GM21381 (cell line): ENCODE data around the gene TBC1D13.

Source experiments
- ATAC-seq: cut with Tn5 transposase; IDR thresholded peaks from one replicate; pipeline ENCODE4 v1.9.1; 2021; ENCODE audit warnings: mild to moderate bottlenecking, moderate library complexity; ENCODE audit not compliant: unreplicated experiment

TBC1D13 gene

DNA sequence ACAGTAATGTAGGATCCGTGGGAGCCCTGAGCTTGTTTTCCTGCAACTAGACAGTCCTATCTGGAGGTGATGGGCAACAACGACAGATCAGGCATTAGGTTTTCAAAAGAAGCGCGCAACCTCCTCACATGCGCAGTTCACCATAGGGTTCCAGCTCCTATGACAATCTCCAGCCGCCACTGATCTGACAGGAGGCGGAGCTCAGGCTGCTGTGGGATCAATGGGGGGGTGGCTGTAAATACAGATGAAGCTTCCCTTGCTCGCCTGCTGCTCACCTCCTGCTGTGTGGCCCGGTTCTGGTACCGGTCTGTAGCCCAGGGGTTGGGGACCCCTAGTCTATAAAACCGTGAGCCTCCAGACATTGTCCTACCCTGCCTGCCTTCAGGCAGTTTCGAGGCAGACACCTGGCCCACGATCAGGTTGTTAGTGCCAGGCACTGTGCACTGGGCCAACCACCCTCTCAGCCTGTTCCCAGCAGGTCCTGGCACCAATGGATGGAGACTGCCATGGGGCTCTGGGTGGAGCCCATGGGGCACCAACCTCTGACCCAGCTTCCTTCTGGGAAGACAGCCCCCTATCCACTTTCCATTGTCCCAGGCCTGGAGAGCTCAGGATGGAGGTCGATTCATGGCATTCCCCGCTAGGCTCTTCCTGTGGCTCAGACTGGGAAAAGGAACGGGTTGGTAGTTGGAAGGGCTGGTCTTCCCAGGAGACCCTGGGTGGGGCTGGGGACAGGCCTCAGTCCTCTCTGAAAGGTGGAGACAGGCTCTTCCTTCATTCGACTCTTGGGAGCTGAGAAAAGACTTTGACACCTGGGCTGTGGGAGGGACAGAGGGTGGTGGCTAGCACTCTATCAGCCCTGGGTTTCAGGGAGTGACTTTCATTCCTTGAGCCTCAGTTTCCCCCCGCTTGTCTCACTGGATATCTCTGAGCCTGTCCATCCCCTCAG lies 32.9 kb downstream of the TBC1D13 start:
- ATAC-seq: no peak

DNA sequence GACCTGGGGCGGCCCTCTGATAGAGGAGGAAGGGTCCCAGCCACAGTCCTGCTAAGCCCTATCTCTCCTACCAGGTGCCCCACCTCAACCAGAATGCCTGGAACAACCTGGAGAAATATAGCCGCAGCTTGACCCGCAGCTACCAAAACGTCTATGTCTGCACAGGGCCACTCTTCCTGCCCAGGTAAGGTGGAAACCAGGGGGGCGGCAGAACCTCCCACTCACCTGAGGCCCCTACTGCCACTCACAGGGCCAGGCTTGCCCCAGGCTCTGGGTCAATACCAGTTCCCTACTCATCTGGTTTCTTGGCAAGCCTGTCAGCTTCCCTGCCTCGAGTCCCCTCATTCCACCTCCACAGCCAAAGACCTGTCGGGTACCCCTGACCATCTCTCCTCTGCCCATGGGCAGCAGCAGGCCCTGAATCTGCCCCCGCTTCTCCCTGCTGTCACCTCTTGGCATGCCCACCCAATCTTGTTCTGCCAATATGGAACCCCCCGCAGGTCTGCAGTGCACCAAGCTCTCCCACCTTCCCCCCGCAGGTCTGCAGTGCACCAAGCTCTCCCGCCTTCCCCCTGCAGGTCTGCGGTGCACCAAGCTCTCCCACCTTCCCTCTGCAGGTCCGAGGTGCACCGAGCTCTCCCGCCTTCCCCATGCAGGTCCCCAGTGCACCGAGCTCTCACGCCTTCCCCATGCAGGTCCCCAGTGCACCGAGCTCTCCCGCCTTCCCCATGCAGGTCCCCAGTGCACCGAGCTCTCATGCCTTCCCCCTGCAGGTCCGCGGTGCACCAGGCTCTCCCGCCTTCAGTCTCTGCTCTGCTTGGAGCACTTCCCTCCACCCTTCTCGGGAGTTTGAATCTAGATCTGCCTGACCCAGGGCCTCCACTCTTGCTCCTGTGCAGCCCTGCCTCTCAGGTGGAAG lies 33.9 kb downstream of the TBC1D13 start:
- ATAC-seq: no peak

DNA sequence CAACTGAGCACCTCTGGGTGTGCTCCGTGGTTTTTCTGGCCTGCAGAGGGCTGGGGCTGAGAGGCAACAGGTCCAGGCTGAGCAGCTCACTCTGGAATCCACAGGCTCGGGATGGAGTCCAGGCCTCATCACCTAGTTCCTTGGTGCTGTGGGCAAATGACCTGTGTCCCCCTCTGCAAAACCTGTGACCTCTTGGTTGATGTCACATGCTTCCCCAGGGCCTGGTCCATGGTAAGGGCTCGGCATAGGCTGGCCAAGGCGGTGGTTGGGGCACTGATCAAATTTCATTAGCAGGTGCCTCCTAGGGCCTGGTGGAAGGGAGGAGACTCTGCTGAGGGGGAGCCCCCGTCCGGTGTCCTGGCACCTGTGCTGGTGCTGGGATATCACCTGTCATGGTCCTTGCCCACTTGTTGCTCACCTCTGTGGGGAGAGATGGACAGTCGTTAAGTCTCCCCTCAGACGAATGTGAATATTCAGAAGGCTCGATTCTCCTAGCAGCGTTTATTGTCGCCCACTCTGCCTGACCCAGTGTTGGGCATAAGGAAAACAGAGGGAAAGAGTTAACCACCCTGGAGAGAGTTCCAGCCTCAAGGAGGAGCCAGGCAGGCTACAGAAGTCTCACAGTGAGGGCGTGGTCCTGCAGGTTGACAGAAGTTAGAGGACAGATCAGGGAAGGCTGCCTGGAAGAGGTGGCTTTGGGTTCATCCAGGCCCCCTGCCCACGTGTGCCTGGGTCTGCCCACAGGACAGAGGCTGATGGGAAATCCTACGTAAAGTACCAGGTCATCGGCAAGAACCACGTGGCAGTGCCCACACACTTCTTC lies 34.7 kb downstream of the TBC1D13 start:
- no peak for ATAC-seq

DNA sequence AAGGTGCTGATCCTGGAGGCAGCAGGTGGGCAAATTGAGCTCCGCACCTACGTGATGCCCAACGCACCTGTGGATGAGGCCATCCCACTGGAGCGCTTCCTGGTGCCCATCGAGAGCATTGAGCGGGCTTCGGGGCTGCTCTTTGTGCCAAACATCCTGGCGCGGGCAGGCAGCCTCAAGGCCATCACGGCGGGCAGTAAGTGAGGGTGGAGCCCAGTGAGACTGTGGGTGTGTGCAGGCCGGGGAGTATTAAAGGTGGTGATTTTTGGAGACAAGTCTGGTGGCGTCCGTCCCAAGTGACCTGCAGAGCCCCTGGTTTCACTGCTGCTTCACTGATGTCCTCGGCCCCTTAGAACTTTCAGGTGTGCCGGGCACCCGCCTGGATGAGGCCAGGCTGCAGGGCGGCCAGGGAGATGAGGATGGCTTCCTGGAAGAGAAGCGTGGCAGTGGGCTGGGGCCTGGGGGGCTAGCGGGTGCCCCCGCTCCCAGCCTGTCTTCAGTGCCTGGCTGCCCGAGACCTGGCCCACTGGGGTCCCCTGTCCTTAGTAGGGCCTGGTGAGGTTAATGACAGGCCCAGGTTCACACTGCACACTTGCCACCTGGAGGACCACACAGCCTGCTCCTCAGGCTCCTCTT lies 35.5 kb downstream of the TBC1D13 start:
- ATAC-seq: no peak

DNA sequence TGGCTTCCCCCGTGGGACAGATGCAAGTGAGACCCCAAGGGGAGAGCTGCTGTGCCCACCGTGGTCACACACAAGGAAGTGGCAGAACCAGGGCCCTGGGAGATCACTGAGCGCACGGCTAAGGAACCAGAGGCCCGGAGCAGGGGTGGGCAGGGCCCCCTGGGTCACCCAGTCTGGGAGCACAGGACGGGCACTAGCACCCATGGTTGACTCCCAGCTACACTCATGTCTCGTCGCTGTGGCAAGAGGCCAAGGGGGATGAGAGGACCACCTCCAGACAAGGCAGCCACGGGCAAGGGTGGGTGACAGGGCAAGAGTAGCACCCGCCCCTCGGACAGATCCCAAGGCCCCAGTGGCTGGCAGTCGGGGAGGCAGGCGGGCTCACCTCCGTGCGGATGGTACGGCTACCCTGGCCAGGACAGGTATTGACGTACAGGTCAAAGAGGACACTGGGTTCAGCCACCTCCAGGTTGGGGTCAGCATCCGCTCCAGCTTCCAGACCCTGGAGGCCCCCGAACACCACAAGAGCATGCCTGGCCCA lies 36.4 kb downstream of the TBC1D13 start:
- ATAC-seq: no peak

DNA sequence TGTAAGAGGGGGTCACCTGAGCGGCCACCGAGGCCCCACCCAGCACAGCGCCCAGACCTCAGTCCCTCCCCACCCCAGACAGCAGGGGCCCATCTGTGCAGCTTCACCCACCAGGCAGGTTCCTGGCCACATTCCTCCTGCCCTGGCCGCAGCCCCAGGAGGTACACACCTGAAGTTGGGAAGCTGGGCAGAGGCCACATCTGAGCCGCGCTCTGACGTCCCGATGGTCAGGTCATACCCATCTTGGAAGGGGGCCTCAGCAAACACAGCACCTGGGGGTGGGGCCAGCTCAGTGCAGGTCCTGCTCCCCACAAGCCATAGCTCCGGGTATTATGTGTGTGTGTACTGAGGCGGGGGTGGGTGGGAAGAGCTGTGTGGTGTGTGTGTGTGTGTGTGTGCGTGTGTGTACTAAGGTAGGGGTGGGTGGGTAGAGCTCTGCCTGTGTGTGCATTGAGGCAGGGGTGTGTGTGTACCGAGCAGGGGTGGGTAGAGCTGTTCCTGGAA lies 36.9 kb downstream of the TBC1D13 start:
- ATAC-seq: no peak

DNA sequence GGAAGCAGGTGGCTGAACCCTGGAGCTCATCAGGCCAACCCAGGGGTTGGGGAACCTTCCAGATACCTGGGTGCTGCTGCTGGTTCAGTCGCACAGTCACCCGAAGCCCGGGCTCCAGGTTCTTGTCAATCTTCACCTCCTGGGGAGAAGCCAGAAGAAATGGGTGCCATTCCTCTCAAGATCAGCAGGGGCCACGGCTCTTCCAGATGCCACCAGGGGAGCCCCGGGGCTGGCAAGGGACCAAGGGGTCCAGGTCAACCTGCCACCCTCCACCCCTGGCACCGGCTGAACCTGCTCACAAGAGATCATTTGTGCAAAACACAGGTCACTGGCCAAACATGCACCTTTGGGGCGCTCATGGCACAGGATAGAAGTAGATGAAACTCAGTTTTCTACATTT lies 37.9 kb downstream of the TBC1D13 start:
- ATAC-seq: no peak

DNA sequence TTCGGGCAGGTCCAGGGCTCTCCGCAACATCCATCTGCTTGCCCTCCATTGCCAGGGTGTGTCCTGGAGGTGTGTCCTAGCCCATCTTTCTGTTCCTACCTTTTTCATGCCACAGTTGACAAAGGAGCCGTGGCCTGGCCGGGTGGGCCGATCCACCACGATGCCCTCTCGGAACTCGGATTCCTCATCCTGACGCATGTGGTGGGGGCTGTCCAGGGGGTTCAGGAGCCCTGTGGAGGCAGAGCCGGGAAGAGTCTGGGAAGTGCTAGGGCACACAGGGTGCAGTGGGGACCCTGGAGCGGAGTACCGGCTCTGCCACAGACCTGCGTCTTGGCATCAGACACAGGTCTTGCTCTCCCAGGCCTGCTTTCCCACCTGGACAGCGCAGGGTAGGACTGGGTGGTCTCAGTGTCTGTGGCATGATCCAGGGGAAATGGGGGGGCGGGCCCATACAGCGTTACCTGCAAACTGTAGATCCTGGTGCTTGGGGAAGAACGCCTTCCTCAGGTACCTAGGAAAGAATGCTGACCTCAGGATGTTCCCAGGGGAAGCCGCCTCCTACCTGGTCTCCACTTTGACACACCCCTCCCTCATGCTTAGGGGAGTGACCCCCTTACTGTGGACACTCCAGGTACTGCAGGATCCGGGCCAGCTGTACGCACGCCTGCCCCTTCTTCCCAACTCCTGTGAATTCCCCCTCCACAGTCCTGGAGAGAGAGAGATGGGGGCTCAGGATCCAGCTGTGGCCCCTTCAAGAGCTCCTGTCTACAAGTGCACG lies 39.1 kb downstream of the TBC1D13 start:
- ATAC-seq: no peak

DNA sequence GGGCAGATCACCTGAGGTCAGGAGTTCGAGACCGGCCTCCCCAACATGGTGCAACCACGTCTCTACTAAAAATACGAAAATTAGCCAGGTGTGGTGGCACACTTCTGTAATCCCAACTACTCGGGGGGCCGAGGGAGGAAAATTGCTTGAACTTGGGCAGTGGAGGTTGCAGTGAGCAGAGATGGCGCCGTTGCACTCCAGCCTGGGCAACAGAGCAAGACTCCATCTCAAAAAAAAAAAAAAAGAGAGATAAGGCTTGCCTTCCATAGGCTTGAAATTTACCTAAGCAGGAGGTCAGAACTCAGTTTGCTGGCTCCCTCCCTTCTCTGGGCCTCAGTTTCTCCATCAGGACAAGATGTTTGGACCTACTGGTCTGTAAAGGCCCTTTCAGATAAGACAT lies 41.2 kb downstream of the TBC1D13 start:
- no peak for ATAC-seq

DNA sequence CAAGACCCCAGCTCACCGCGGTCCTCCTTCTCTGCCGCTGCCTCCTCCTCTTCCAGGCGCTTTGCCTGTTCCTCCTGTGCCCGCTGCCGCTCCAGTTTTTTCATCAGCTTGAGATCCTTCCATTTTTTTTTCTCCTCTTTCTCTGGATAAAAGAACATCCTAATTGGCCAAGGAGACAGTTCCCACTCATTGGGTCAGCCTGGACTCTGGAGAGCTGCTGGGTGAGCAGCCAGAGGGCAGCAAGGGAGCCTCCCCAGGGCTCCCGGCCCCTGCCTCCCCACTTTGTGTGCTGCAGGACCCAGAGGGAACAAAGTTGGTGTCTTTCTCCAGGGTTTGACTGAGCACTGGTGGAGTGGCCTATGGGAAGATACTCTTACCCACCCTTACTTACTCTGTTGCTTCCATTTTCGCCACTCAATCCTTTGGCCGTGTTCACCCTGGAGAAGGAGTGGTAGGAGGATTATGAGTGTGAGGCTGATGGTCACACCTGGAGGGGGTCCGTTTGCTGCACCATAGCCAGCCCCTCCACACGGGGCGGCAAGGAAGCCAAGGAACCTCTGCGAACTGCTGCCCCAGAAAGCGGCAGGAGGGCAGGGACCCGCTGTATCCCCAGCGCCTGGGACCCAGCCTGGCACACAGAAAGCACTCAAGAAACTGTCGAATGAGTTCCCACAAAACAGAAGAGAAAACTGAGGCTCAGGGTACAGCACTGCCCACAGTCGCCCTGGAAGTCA lies 41.8 kb downstream of the TBC1D13 start:
- ATAC-seq: peak; percentile 3

DNA sequence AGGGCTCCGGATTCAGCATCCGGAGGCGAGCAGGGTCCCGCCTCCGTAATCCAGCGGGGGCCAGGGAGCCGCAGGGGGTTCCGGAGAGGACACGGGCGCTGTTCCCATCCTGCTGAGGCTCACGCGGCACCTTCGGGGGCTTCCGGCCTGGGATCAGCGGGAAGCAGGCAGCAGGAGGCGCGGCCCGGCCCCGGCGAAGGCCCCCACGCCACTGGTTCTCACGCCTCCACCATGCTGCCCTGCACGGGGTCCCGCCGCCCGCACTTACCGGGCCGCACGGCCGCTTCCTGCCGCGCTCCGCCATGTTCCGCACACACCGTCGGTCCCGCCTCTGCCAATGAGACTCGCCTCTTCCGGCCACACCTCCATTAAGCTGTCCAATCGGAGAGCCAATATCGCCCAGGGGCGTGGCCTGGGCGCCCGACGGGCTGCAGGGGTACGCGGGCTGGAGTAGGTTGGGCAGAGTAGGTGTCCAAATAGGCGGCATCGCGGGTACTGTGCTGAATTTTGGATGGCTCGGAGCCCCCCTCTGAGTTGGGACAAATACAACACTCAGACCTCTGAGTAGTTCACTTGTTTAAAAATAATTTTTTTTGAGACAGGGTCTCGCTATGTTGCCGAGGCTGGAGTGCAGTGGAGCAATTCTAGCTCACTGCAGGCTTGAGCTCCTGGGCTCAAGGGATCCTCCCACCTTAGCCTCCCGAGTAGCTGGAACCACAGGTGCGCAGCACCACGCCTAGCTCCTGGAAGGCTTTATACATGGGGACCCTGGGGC lies 42.6 kb downstream of the TBC1D13 start, which contains the start of gene SPOUT1:
Gene SPOUT1, minus strand, starts transcription at position 318 of the 775 bp plus-strand sequence. Its CDS starts 14 bp downstream, at position 304.
- peak; percentile 99 for ATAC-seq

DNA sequence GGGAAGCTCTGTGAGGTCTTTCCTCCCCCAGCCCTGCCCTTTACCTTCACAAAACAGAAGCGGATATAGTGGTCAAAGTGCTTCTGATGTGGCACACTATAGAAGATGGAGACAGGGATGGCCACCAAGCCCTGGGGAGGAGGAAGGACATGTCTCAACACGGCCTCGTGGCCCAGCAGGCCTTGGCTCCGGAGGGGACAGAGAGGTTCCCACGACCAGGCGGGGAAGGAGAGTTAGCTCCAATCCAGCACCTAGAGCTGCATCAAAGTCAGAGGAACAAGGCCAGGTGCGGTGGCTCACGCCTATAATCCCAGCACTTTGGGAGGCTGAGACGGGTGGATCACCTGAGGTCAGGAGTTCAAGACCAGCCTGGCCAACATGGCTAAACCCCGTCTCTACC lies 46.6 kb downstream of the TBC1D13 start:
- ATAC-seq: no peak

DNA sequence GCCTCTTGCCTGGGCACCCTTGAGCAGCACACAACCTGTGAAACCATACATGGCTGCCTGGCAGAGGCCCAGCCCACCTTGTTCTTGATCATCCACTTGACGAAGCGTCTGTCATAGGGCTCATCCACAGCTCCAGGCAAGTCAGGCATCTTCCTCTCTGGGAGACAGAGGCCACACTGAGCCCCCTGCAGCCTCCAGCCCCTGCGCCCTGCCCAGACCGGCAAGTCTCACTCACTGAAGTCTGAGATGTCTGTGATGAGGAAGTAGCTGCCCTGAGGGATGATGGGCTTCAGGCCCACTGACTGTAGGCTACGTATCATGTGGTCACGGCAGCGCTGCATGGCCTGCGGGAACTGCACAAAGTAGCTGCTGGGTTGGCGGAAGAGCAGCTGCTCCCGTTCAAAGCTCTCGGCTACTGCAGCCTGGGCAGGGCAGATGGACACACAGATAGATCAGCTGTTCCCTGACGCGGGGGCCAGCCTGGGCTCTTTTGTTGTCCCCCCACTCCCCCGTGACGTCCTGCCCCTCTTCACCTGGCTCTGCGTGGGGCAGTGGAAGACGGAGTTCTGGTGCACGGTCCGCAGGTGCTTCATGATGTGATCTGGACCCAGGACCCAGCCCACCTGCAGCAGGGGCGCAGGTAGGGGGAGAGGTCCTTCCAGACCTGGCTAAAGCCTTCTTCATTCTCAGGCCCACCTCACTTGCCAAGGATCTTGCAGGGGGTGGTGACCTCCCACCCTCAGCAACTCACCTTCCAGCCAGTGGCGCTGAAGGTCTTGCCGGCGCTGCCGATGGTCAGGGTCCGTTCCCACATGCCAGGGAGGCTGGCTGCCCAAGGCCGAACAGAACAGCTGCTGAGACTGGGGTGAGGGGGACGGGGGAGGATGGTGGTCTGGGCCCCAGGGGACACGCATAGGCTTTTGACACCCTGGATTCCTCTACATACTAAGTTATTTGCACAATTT lies 48.5 kb downstream of the TBC1D13 start:
- no peak for ATAC-seq

DNA sequence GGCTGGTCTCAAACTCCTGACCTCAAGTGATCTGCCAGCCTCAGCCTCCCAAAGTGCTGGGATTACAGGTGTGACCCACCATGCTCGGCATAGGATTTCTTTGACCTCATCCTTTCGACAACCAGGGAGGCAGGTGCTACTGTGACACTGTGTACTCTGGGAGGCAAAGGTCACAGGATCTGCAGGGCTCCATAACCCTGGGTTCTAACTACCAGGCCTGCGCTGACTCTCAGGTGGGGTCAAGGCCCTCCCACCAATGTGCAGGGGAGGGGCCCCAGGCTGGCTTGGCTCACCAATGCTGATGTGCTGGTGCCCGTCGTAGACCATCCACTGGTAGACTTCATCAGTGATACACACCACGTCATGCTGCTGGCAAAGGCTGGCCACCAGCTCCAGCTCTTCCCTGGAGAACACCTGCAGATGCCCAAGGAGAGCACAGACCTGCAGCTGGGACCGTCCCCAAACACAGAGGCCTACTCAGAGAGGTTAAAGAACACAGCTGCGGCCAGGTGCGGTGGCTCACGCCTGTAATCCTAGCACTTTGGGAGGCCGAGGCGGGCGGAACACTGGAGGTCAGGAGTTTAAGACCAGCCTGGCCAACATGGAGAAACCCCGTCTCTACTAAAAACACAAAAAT lies 49.6 kb downstream of the TBC1D13 start:
- no peak for ATAC-seq

DNA sequence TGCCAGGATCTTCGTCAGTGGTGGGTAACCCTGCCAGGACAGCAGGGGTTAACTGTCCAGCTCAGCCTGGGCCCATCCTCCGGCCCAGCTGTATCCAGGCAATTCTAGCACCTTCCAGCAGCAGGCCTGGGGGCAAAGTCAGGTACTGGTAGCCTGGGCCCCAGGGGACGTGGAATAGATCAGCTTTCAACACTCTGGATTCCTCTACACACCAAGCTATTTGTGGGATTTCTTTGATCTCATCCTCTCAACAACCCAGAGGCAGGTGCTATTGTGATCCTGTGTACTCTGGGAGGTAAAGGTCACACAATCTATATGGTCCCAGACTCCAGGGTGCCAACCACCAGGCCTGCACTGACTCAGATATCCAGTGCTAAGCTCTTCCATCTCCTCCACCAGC lies 51.3 kb downstream of the TBC1D13 start:
- no peak for ATAC-seq

DNA sequence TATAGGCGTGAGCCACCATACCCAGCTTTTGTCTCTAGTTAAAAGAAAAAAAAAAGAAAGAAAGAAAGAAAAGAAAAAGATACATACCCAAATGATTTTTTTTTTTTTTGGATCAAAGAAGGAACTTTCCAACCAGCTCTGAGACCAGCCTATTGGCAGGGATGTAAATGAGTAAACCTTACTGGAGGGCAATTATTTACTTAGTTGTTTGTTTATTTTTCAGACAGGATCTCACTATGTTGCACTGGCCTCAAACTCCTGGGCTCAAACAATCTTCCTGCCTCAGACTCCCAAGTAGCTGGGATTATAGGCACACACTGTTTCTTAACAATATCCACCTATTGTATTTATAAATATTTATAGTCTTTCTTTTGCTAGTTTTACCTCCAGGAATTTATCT lies 53.5 kb downstream of the TBC1D13 start:
- no peak for ATAC-seq
